LoVo (cell line): ENCODE data around the gene THAP8.
"Not testable (repeated sequence)": the region's sequence is repeated elsewhere in the genome, so short reads cannot be mapped to it uniquely, and the experiment has no call there.

Experiments used
- DNase-seq: peaks from one replicate; pipeline ENCODE4 v3.0.0-alpha.2; 2016; ENCODE audit warnings: low spot score

The THAP8 gene

GRCh38 chr19:36068810-36069499 lies 14.9 kb upstream of the THAP8 start:
- not testable (repeated sequence) for DNase-seq

GRCh38 chr19:36067681-36068080 lies 13.6 kb upstream of the THAP8 start:
- DNase-seq, result no peak

DNA sequence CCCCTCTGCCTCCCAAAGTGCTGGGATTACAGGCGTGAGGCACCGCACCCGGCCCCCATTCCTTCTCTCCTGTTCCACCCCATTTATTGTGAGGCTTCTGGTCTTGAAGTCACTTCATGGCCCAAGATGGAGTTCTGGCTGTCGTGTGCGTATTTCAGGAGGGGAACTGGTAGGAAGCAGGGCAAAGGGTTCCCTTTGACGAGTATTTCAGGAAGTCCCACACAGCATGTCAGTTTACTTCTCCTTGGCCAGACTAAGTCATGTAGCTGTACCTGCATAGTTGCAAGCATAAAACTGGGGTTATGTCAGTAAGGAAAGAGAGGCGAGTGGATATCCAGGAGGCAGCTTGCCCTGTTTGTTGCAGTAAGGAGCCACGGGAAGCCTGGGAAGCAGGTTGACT lies 10.7 kb upstream of the THAP8 start:
- no peak for DNase-seq

GRCh38 chr19:36061367-36061766 lies 7.3 kb upstream of the THAP8 start:
- DNase-seq, result no peak

GRCh38 chr19:36060430-36060829 lies 6.3 kb upstream of the THAP8 start:
- no peak for DNase-seq

DNA sequence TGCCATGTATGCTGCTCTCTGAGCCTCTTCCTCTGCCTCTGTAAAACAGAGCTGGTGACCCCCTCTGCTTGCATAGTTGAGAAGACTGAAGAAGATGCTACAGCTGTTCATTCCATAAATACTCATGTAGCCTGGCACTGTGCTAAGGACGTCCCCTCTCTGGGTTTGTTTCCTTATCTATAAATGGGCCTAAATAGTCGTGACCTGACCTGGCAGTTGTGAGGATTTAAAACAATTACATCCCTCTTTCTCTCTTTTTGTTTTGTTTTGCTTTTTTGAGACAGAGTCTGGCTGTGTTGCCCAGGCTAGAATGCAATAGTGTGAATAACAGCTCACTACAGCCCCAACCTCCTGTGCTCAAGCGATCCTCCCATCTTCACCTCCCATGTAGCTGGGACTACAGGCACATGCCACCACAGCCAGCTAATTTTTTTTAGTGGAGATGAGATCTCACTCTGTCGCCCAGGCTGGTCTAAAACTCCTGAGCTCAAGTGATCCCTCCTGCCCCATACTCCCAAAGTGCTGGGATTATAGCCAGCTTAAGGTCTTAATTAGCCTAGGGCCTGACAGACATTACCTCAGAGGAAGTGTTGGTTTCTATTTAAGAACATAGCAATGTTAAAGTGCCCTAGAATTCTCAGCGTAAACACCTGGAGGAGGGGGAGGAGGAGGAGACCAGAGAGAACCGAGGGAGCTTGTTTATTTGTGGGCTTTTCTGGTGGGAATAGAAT lies 5.3 kb upstream of the THAP8 start:
- DNase-seq, result no peak

DNA sequence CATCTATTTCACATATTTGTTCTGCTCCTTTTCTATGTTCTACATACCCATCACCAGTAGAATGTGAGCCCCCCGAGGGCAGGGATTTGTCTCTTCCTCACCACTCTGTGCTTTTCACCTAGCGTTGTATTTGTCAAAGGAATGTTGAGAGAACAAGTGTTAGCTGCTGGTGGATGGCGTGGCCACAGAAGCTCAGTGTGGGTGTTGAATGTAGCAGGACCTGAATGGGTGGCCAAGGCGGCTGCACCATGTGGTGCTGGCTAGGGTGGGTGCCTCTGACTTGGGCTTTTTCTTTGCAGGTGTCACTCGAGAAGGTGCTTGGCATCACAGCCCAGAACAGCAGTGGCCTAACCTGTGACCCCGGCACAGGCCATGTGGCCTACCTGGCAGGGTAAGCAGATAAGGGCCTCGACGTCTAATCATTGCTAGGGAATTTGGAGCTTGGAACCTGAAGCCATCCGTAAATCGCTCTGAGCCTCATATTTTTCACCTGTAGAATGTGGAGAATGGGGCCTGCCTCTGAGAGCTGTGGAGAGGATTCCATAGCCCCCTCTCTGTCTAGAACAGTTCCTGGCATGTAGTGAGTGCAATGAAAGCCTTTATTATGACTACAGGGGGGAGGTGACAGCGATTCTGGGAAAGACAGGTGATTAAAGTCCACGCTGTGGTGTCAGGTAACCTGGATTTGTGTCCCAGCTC lies 4.5 kb upstream of the THAP8 start:
- DNase-seq, result no peak

GRCh38 chr19:36054733-36055686 lies 925 bp upstream of the THAP8 start, which contains the start of gene WDR62:
Gene WDR62, plus strand, starts transcription at chr19:36054897. Its CDS starts 75 bp downstream, at chr19:36054972.
- DNase-seq, result peak; percentile 93

- no peak for DNase-seq
Observed at GRCh38 chr19:36051637-36052036, 2.4 kb downstream of the THAP8 start.

DNA sequence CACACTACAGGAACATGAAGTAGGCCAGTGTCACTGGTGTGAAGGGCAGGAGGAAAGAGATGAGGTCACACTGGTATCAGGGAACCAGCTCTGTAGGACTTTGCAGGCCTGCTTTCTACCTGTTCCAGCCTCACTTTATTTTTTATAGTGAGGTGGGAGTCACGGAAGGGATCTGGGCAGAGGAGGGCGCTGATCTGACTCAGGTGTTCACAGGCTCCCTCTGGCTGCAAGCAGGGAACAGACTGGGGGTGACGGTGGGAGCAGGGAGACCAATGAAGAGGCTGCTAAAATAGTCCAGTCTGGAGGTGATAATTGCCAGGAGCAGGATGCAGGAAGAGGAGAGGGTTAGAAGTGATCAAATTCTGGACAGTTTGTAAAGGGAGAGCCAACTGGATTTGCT lies 2.8 kb downstream of the THAP8 start:
- DNase-seq, result no peak

GRCh38 chr19:36049080-36049698 lies 4.9 kb downstream of the THAP8 start:
- DNase-seq, result no peak

DNA sequence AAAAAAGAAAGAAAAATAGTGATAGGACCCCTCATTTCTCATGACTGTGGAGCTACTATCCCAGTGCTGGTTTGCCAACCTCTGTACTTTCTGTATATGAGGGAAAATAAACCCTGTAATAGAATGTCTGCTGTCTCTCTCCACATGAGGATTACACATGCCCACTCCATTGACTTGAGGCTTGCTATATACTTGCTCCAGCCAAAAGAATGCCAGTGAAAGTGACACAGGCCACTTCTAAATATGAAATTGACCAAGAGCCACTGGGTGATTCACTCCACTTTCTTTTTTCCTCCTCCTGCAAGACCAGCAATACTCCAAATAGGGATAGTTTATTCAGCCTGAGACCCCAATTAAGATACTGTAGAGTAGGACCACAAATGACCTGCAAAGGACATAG lies 6.2 kb downstream of the THAP8 start:
- no peak for DNase-seq

- DNase-seq, result no peak
Observed at GRCh38 chr19:36046443-36047050, 7.5 kb downstream of the THAP8 start.

DNA sequence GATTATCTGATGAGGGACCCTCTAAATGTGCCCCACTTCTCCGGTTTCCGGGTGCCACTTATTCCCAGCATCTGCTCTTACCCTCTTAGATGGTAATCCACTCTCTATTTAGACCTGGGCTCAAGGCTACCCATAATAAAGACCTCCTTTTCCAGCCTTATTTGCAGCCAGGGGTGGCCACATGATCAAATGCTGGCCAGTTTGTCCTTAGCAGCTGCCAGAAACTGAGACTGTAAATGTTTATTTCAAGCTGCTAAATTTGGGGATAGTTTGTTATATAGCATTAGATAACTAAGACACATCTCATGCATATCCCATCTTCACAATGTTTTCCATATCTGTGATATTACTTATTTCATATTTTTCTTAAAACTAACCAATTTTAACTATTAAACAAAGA lies 10.1 kb downstream of the THAP8 start:
- no peak for DNase-seq

DNA sequence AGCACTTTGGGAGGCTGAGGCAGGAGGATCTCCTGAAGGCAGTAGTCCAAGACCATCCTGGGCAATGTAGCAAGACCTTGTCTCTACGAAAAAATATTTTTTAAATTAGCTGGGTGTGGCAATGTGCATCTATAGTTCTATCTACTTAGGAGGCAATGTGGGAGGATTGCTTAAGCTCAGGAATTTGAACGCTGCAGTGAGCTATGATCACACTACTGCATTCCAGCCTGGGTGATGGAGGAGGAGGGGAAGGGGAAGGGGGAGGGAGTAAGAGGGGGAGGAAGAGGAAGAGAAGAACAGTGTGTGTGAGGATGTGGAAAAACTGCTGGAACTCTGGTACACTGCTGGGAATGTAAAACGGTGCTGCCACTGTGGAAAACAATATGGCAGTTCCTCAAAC lies 12.3 kb downstream of the THAP8 start:
- DNase-seq, result no peak

- DNase-seq, result not testable (repeated sequence)
Observed at GRCh38 chr19:36041092-36041491, 13.0 kb downstream of the THAP8 start.

DNA sequence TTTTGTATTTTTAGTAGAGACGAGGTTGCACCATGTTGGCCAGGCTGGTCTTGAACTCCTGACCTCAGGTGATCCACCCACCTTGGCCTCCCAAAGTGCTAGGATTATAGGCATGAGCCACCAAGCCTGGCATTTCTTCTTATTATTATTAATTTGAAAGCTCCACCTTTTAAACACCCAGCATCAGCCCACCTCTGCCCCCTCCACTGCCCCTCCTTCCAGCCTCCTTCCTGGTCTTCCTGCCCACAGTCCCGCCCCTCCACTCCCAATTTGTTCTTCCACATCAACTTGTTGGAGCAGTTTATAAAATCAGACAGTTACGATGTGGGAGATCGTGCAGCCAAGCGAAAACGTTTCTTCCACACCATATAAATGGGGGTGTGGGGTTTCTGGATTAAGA lies 13.6 kb downstream of the THAP8 start:
- no peak for DNase-seq

- no peak for DNase-seq
Observed at GRCh38 chr19:36032251-36033104, 21.6 kb downstream of the THAP8 start, which contains the start of gene CLIP3. Gene CLIP3, minus strand, starts transcription at chr19:36032873. Its CDS starts 516 bp downstream, at chr19:36032357.

GRCh38 chr19:36031308-36031707 lies 22.8 kb downstream of the THAP8 start:
- DNase-seq, result no peak
